C4-2B (cell line): ENCODE measurements around the gene NSD2.

ENCODE experiments used
- H3K27ac ChIP-seq: fragments of 450-650 bp; 2 replicates; pipeline ENCODE4 v1.5.1; 2017
- CTCF ChIP-seq: fragments of 450-650 bp; conservative IDR thresholded peaks from 2 replicates; pipeline ENCODE4 v1.5.1; 2017; ENCODE audit warnings: mild to moderate bottlenecking
- ZFX ChIP-seq: fragments of 450-650 bp; IDR thresholded peaks from 2 replicates; pipeline ENCODE4 v1.6.1; 2017

The NSD2 gene

GRCh38 chr4:1960170-1960825, 89.1 kb downstream of the NSD2 start:
- no peak overlapping the region for H3K27ac ChIP-seq
- TF ChIP-seq CTCF (no peak), ZFX (no peak)

GRCh38 chr4:1961038-1961437, 89.8 kb downstream of the NSD2 start:
- no peak for TF ChIP-seq CTCF
- TF ChIP-seq ZFX = no peak
- H3K27ac ChIP-seq = no peak overlapping the region

GRCh38 chr4:1961563-1961962, 90.4 kb downstream of the NSD2 start:
- TF ChIP-seq ZFX (no peak), CTCF (no peak)

GRCh38 chr4:1962980-1963379, 91.8 kb downstream of the NSD2 start:
- no peak overlapping the region for H3K27ac ChIP-seq
- TF ChIP-seq CTCF (no peak), ZFX (no peak)

More at GRCh38 chr4:1961563-1961962, 90.4 kb downstream of the NSD2 start:
- no peak overlapping the region for H3K27ac ChIP-seq

- no peak for TF ChIP-seq CTCF
- TF ChIP-seq ZFX = no peak
- H3K27ac ChIP-seq = no peak overlapping the region
Observed at GRCh38 chr4:1964443-1964842, 93.2 kb downstream of the NSD2 start.

GRCh38 chr4:1964971-1965370, 93.8 kb downstream of the NSD2 start:
- no peak overlapping the region for H3K27ac ChIP-seq
- no peak for TF ChIP-seq CTCF
- no peak for TF ChIP-seq ZFX

- no peak for TF ChIP-seq ZFX
- no peak for TF ChIP-seq CTCF
- no peak overlapping the region for H3K27ac ChIP-seq
Observed at GRCh38 chr4:1967512-1968149, 96.4 kb downstream of the NSD2 start.
